A673 (cell line): ENCODE measurements around the gene MAGI1. TPM values are rescaled to one million over a fixed set of nuclear protein-coding genes. Genes with fewer than 3 reads are reported as not detected.

Experiments
- BruUV-seq: library from RNA; stranded (reverse); fragments of 400-500 nt; replicated peaks from 2 replicates; lab custom pipeline; 2021; lab: Mats Ljungman, UMichigan
- CTCF ChIA-PET: fragments of 300-600 bp; sonication (Branson Sonifier 250); formaldehyde crosslinking; loops from one replicate; lab custom pipeline; 2022; ENCODE audit warnings: antibody characterized with exemption; lab: Charles Lee
- POLR2A ChIA-PET: fragments of 300-600 bp; sonication (Branson Sonifier 250); formaldehyde crosslinking; loops from one replicate; lab custom pipeline; 2022; ENCODE audit warnings: antibody characterized with exemption; ENCODE audit not compliant: low non-redundant PET; lab: Charles Lee
- DNase-seq: peaks from one replicate; pipeline ENCODE4 v3.0.0-alpha.2; 2015; ENCODE audit warnings: low spot score
- H3K27ac ChIP-seq: fragments of 200-600 bp; sonication (generic); 2 replicates; pipeline ENCODE4 v1.5.1; 2016; ENCODE audit warnings: mixed run types, low read depth, mild to moderate bottlenecking, mixed read lengths, antibody characterized with exemption, low read length; ENCODE audit not compliant: poor library complexity, severe bottlenecking
- H3K27me3 ChIP-seq: fragments of 200-600 bp; sonication (generic); replicated peaks from 2 replicates; pipeline ENCODE4 v1.6.1; 2017; ENCODE audit warnings: mixed run types, low read depth, mild to moderate bottlenecking, mixed read lengths, antibody characterized with exemption, low read length; ENCODE audit not compliant: insufficient read depth, poor library complexity
- H3K36me3 ChIP-seq: fragments of 200-600 bp; sonication (generic); 2 replicates; pipeline ENCODE4 v1.6.1; 2016; ENCODE audit warnings: mixed run types, mild to moderate bottlenecking, mixed read lengths, antibody characterized with exemption, low read length; ENCODE audit not compliant: insufficient read depth, poor library complexity, severe bottlenecking
- H3K4me1 ChIP-seq: fragments of 200-600 bp; sonication (generic); 2 replicates; pipeline ENCODE4 v1.6.1; 2017; ENCODE audit warnings: mixed run types, mild to moderate bottlenecking, mixed read lengths, antibody characterized with exemption, low read length; ENCODE audit not compliant: insufficient read depth, poor library complexity, severe bottlenecking
- H3K4me3 ChIP-seq: fragments of 200-600 bp; sonication (generic); 2 replicates; pipeline ENCODE4 v1.5.1; 2016; ENCODE audit warnings: low read depth, mixed run types, mild to moderate bottlenecking, mixed read lengths, low read length; ENCODE audit not compliant: poor library complexity, severe bottlenecking
- H3K9me3 ChIP-seq: fragments of 200-600 bp; sonication (generic); 2 replicates; pipeline ENCODE4 v1.6.1; 2016; ENCODE audit warnings: mixed run types, low read depth, mild to moderate bottlenecking, mixed read lengths, antibody characterized with exemption, low read length; ENCODE audit not compliant: poor library complexity, severe bottlenecking
- CTCF ChIP-seq: fragments of 300-800, 200-600 bp; sonication (generic); conservative IDR thresholded peaks from 2 replicates; pipeline ENCODE4 v1.5.1; 2017; ENCODE audit warnings: low read depth, mild to moderate bottlenecking, antibody characterized with exemption, low read length, moderate library complexity, mixed read lengths
- EZH2 ChIP-seq: fragments of 200-600 bp; sonication (generic); IDR thresholded peaks from 2 replicates; pipeline ENCODE4 v1.6.1; 2017; ENCODE audit warnings: borderline replicate concordance, low read depth, mild to moderate bottlenecking, mixed read lengths, antibody characterized with exemption, low read length; ENCODE audit not compliant: poor library complexity, severe bottlenecking
- intact Hi-C: fragments of 100-400 bp; cut with micrococcal nuclease; formaldehyde crosslinking; loops from one replicate; pipeline ENCODE4 v1.10.0; 2022; ENCODE audit not compliant: unreplicated experiment
- total RNA-seq: library from RNA; stranded (reverse); gene quantifications from 2 replicates; pipeline ENCODE4 v1.2.3, GENCODE V29; 2021

The MAGI1 gene
- total RNA-seq, 1 experiment from 2014 or later = 30.5 TPM

DNA sequence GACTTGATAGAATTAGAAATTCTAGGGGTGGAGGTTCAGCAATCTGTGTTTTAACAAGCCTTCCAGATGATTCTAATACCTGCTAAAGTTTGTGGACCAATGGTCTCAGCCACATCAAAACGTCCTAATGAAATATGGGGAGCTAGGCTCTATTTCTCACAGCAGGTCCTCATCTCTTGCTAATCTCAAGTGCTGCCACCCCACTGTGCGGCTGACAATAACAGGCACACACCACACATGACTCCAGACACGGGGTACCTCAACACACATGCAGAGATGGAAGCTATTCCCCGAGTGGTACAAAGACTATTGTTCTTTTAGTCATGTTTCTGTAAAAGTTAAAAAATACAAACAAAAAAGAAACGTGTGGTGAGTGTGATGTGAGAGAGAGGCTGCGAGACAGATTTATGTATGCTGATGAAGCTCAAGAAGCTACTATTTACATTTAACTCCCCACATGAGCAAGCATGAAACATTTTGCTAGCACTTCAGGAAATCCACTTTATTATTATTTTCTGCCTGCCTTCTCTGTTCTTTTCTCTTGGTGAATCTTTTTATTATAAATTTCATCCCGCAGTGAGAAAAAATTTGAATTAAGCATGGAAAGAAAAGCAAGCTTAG, 405.6 kb downstream of the MAGI1 start:
- no peaks in the 10 kb centered on the region for H3K36me3 ChIP-seq
- CTCF ChIA-PET = no interaction called here
- no peak overlapping the region for H3K27ac ChIP-seq
- no TSS peak for BruUV-seq
- peaks cover 8% of the 10 kb centered on the region for H3K4me1 ChIP-seq
- DNase-seq = peak; percentile 17
- no peaks in the 10 kb centered on the region for H3K9me3 ChIP-seq
- no peak overlapping the region for H3K4me3 ChIP-seq
- intact Hi-C loops = no loop called here
- POLR2A ChIA-PET = no interaction called here
- no peaks in the 10 kb centered on the region for H3K27me3 ChIP-seq
- TF ChIP-seq EZH2 (no peak), CTCF (no peak)

DNA sequence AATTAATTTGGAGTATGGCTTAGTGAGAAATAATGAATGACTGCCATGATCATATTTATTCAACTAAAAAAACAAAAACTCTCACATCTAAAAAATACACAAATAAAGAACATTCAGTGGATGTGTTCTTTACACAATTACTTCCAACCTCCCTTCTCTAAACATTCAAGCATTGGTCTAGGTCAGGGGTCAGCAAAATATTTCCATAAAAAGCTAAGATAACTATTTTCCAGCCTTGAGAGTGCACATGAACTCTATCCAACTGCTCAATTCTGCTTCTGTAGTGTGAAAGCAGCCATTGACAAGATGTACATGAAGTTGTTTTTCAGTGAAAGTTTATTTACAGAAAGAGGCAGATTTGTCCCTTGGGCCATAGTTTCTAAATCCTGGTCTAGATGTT, 406.3 kb downstream of the MAGI1 start:
- ChIA-PET POLR2A (no interaction called here), CTCF (no interaction called here)
- DNase-seq = no peak
- H3K36me3 ChIP-seq = no peaks in the 10 kb centered on the region
- BruUV-seq = no TSS peak
- H3K4me1 ChIP-seq = peaks cover 8% of the 10 kb centered on the region
- intact Hi-C loops = no loop called here
- no peak overlapping the region for H3K4me3 ChIP-seq
- no peak for TF ChIP-seq CTCF
- no peak for TF ChIP-seq EZH2
- no peaks in the 10 kb centered on the region for H3K9me3 ChIP-seq
- H3K27me3 ChIP-seq = no peaks in the 10 kb centered on the region
- H3K27ac ChIP-seq = no peak overlapping the region

DNA sequence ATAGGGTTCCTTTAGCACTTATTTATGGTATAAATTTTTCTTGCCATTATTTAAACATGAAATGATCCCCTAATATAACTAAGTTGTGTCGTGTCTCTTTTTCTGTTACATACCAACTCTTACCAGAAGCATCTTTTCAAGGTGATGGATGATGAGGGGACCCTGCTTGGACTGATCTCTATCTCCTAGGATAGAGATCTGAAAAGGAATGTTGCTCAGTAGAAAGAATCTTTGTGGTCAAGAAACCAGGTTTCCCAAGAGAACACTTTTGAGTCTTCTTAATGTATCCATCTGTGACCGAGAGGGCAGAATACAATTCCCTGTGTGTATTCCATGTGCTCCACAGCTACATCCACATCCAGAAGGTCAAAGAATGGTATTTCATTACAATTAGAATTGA, 409.7 kb downstream of the MAGI1 start:
- CTCF ChIA-PET = no interaction called here

More for the DNA sequence above, 409.7 kb downstream of the MAGI1 start:
- no peaks in the 10 kb centered on the region for H3K36me3 ChIP-seq
- no peaks in the 10 kb centered on the region for H3K4me1 ChIP-seq
- H3K27me3 ChIP-seq = no peaks in the 10 kb centered on the region
- no peaks in the 10 kb centered on the region for H3K9me3 ChIP-seq
- no peak for TF ChIP-seq CTCF
- no peak for TF ChIP-seq EZH2
- intact Hi-C loops = no loop called here
- H3K4me3 ChIP-seq = no peak overlapping the region
- POLR2A ChIA-PET = no interaction called here
- no peak for DNase-seq
- no peak overlapping the region for H3K27ac ChIP-seq
- BruUV-seq = no TSS peak
